Upper lobe of left lung (tissue), 6 donors: Measurements from ENCODE around the gene RBM41. TPM values are rescaled to one million over a fixed set of nuclear protein-coding genes. Genes with fewer than 3 reads are reported as not detected.
A peak's percentile ranks its signal among the peaks of the same experiment; 100 is the strongest.
"Not testable (repeated sequence)": the region's sequence is repeated elsewhere in the genome, so short reads cannot be mapped to it uniquely, and the experiment has no call there.

Source experiments
- ATAC-seq, 2 donors: fragments of 200-7000 bp; cut with Tn5 transposase; one replicate each; pipeline ENCODE4 v1.9.1; 2022; ENCODE audit warnings: mild to moderate bottlenecking in 2 of 2, moderate library complexity in 2 of 2; ENCODE audit not compliant: low FRiP score in 2 of 2
- DNase-seq, 2 donors: peaks; one replicate each; pipeline ENCODE4 v3.0.0-alpha.2; 2019 to 2020
- H3K27ac ChIP-seq, 4 donors: fragments of 200-600 bp; sonication (generic); one replicate each; pipeline ENCODE4 v1.5.1; 2016 to 2019
- H3K27me3 ChIP-seq, 4 donors: fragments of 200-600 bp; sonication (generic); one replicate each; pipeline ENCODE4 v1.5.1; 2017 to 2019
- H3K36me3 ChIP-seq, 4 donors: fragments of 200-600 bp; sonication (generic); one replicate each; pipeline ENCODE4 v1.5.1; 2016 to 2019
- H3K4me1 ChIP-seq, 4 donors: fragments of 200-600 bp; sonication (generic); one replicate each; pipeline ENCODE4 v1.5.1; 2018 to 2019
- H3K4me3 ChIP-seq, 4 donors: fragments of 200-600 bp; sonication (generic); one replicate each; pipeline ENCODE4 v1.5.1; 2017 to 2019; ENCODE audit warnings: mild to moderate bottlenecking in 2 of 4, moderate library complexity in 1 of 4
- H3K9me3 ChIP-seq, 4 donors: fragments of 200-600 bp; sonication (generic); one replicate each; pipeline ENCODE4 v1.5.1; 2018 to 2019
- CTCF ChIP-seq, 6 experiments: fragments of 450-650 bp in 4 of 6; fragments of 200-600 bp in 2 of 6; sonication (generic) in 2 of 6; IDR thresholded peaks; one replicate each; pipeline ENCODE4 v1.5.1; 2016 to 2019; ENCODE audit warnings: antibody characterized with exemption in 6 of 6
- EP300 ChIP-seq, 4 donors: sonication (generic); formaldehyde crosslinking; IDR thresholded peaks; one replicate each; pipeline ENCODE4 v1.5.1; 2017; ENCODE audit warnings: antibody characterized with exemption in 4 of 4, control low read depth in 2 of 4
- POLR2A ChIP-seq, 4 donors: fragments of 450-650 bp; IDR thresholded peaks; one replicate each; pipeline ENCODE4 v1.5.1; 2016 to 2017; ENCODE audit warnings: antibody characterized with exemption in 4 of 4, mild to moderate bottlenecking in 2 of 4
- POLR2AphosphoS5 ChIP-seq, 2 donors: sonication (generic); formaldehyde crosslinking; IDR thresholded peaks; one replicate each; pipeline ENCODE4 v1.5.1; 2017; ENCODE audit warnings: antibody characterized with exemption in 2 of 2
- WGBS, 2 donors: methylation state at CpG; one replicate each; pipeline ENCODE4 v1.1.5; 2017 to 2018; 5-methylcytosine and 5-hydroxymethylcytosine counted together
- total RNA-seq, 6 donors: library from RNA; depleted of rRNA in 4 of 6; stranded (reverse); fragments of >200 nt in 4 of 6; gene quantifications; one replicate each; pipeline versions ENCODE4 v1.1.0 to v1.2.1, GENCODE V29; 2016 to 2021
- donor health status: DM: no; HTN: no; CAD: no; lungs with moderate emphysema.
- donor health status: DM: no; HTN: yes; CAD: no; lungs with severe emphysema.

The RBM41 gene
- total RNA-seq, 6 donors from 2014 or later: 10.9 to 49.2 (median 16.5) TPM

- H3K9me3 ChIP-seq: no peaks in the 10 kb centered on the region
- no peak for DNase-seq
- no peak for ATAC-seq
- 24 to 29% methylated on average over 1 of the region's 1 CpG for WGBS, 2 donors
- TF ChIP-seq POLR2A (IDR thresholded peaks at IDR 0.05): no peak
- TF ChIP-seq EP300 (IDR thresholded peaks at IDR 0.05): no peak
- TF ChIP-seq POLR2AphosphoS5 (IDR thresholded peaks at IDR 0.05): no peak
- TF ChIP-seq CTCF (IDR thresholded peaks at IDR 0.05): no peak
- H3K27me3 ChIP-seq: no peaks in the 10 kb centered on the region
- no peak overlapping the region for H3K27ac ChIP-seq
- no peaks in the 10 kb centered on the region for H3K4me1 ChIP-seq
- H3K36me3 ChIP-seq: no peaks in the 10 kb centered on the region
- H3K4me3 ChIP-seq: no peak overlapping the region
Measured at GRCh38 chrX:107102980-107103379, 15.6 kb downstream of the RBM41 start.

- WGBS, 2 donors: 97% methylated on average over 6 of the region's 6 CpGs
- H3K27me3 ChIP-seq: no peaks in the 10 kb centered on the region
- no peaks in the 10 kb centered on the region for H3K4me1 ChIP-seq
- peaks cover 0 to 20% (median 3%) of the 10 kb centered on the region in 4 donors for H3K9me3 ChIP-seq
- DNase-seq (no peak), ATAC-seq (no peak)
- no peaks in the 10 kb centered on the region for H3K36me3 ChIP-seq
- no peak overlapping the region for H3K4me3 ChIP-seq
- H3K27ac ChIP-seq: no peak overlapping the region
- TF ChIP-seq POLR2A (IDR thresholded peaks at IDR 0.05): no peak
- TF ChIP-seq EP300 (IDR thresholded peaks at IDR 0.05): no peak
- no peak for TF ChIP-seq POLR2AphosphoS5 (IDR thresholded peaks at IDR 0.05)
- no peak for TF ChIP-seq CTCF (IDR thresholded peaks at IDR 0.05)
Measured at GRCh38 chrX:107076158-107076557, 42.5 kb downstream of the RBM41 start.

GRCh38 chrX:107057731-107058130 lies 60.9 kb downstream of the RBM41 start:
- not testable (repeated sequence) for H3K4me3 ChIP-seq, ATAC-seq, H3K36me3 ChIP-seq, H3K27ac ChIP-seq, DNase-seq, H3K27me3 ChIP-seq, H3K9me3 ChIP-seq, H3K4me1 ChIP-seq
- WGBS, 2 donors: 82 to 93% methylated on average over 3 of the region's 3 CpGs

GRCh38 chrX:107054978-107055377 lies 63.6 kb downstream of the RBM41 start:
- DNase-seq (no peak), ATAC-seq (no peak)
- no peaks in the 10 kb centered on the region for H3K9me3 ChIP-seq
- 79 to 91% methylated on average over 3 of the region's 3 CpGs for WGBS, 2 donors
- H3K27ac ChIP-seq: no peak overlapping the region
- H3K36me3 ChIP-seq: no peaks in the 10 kb centered on the region
- TF ChIP-seq POLR2A (IDR thresholded peaks at IDR 0.05) (no peak), EP300 (IDR thresholded peaks at IDR 0.05) (no peak), POLR2AphosphoS5 (IDR thresholded peaks at IDR 0.05) (no peak), CTCF (IDR thresholded peaks at IDR 0.05) (no peak)
- H3K4me1 ChIP-seq: no peaks in the 10 kb centered on the region
- no peak overlapping the region for H3K4me3 ChIP-seq
- no peaks in the 10 kb centered on the region for H3K27me3 ChIP-seq

GRCh38 chrX:107050195-107050709 lies 68.4 kb downstream of the RBM41 start:
- H3K4me1 ChIP-seq: no peaks in the 10 kb centered on the region
- H3K4me3 ChIP-seq: no peak overlapping the region
- ATAC-seq (peak in 1 of 2 donors; percentile 75), DNase-seq (peak in 1 of 2 donors; percentile 61)
- H3K36me3 ChIP-seq: no peaks in the 10 kb centered on the region
- H3K27me3 ChIP-seq: no peaks in the 10 kb centered on the region
- 41 to 67% methylated on average over 6 of the region's 6 CpGs for WGBS, 2 donors
- no peaks in the 10 kb centered on the region for H3K9me3 ChIP-seq
- TF ChIP-seq POLR2A (IDR thresholded peaks at IDR 0.05) (no peak), CTCF (IDR thresholded peaks at IDR 0.05) (no peak), POLR2AphosphoS5 (IDR thresholded peaks at IDR 0.05) (no peak), EP300 (IDR thresholded peaks at IDR 0.05) (no peak)
- H3K27ac ChIP-seq: no peak overlapping the region
